H9 (cell line): ENCODE data around the gene CLIP4. TPM values are rescaled to one million over a fixed set of nuclear protein-coding genes. Genes with fewer than 3 reads are reported as not detected.

Experiments
- DNase-seq: peaks from one replicate; pipeline ENCODE4 v3.0.0-alpha.2; 2017
- H2AFZ ChIP-seq: one replicate; pipeline ENCODE4 v1.6.1; 2013; ENCODE audit warnings: mild to moderate bottlenecking, low read length, control low read depth, moderate library complexity
- H2AK5ac ChIP-seq: 2 replicates; pipeline ENCODE4 v1.6.1; 2013; ENCODE audit warnings: low read length, control low read depth, mixed read lengths; ENCODE audit not compliant: insufficient read length
- H2BK120ac ChIP-seq: one replicate; pipeline ENCODE4 v1.6.1; 2013; ENCODE audit warnings: low read depth, mild to moderate bottlenecking, low read length, control low read depth, inconsistent platforms; ENCODE audit not compliant: poor library complexity, severe bottlenecking
- H2BK12ac ChIP-seq: 2 replicates; pipeline ENCODE4 v1.6.1; 2013; ENCODE audit warnings: low read length, control low read depth, mixed read lengths, low read depth; ENCODE audit not compliant: insufficient read length
- H2BK15ac ChIP-seq: 2 replicates; pipeline ENCODE4 v1.6.1; 2013; ENCODE audit warnings: low read depth, low read length, control low read depth
- H2BK20ac ChIP-seq: one replicate; pipeline ENCODE4 v1.6.1; 2013; ENCODE audit warnings: low read depth, mild to moderate bottlenecking, low read length, control low read depth, inconsistent platforms; ENCODE audit not compliant: poor library complexity, severe bottlenecking
- H2BK5ac ChIP-seq: 2 replicates; pipeline ENCODE4 v1.6.1; 2013; ENCODE audit warnings: low read length, control low read depth, mixed read lengths; ENCODE audit not compliant: insufficient read length
- H3K14ac ChIP-seq: 2 replicates; pipeline ENCODE4 v1.6.1; 2013; ENCODE audit warnings: low read length, control low read depth; ENCODE audit not compliant: insufficient read depth
- H3K18ac ChIP-seq: 2 replicates; pipeline ENCODE4 v1.6.1; 2013; ENCODE audit warnings: low read depth, mild to moderate bottlenecking, mixed read lengths, low read length, control low read depth; ENCODE audit not compliant: insufficient read length
- H3K23ac ChIP-seq: 2 replicates; pipeline ENCODE4 v1.6.1; 2013; ENCODE audit warnings: low read length, control low read depth, mixed read lengths, low read depth; ENCODE audit not compliant: insufficient read length
- H3K23me2 ChIP-seq: 2 replicates; pipeline ENCODE4 v1.6.1; 2013; ENCODE audit warnings: low read depth, mild to moderate bottlenecking, mixed read lengths, low read length, control low read depth; ENCODE audit not compliant: insufficient read length, poor library complexity, severe bottlenecking
- H3K27ac ChIP-seq: 2 replicates; pipeline ENCODE4 v1.5.1; 2013; ENCODE audit warnings: low read length, control low read depth, mixed read lengths, low read depth; ENCODE audit not compliant: insufficient read length
- H3K27me3 ChIP-seq: 2 replicates; pipeline ENCODE4 v1.6.1; 2013; ENCODE audit warnings: low read length, control low read depth, inconsistent platforms; ENCODE audit not compliant: insufficient read depth
- H3K4ac ChIP-seq: 2 replicates; pipeline ENCODE4 v1.6.1; 2013; ENCODE audit warnings: low read depth, mild to moderate bottlenecking, control low read depth, inconsistent platforms, low read length, moderate library complexity
- H3K4me1 ChIP-seq: 2 replicates; pipeline ENCODE4 v1.6.1; 2013; ENCODE audit warnings: low read length, control low read depth, inconsistent platforms; ENCODE audit not compliant: insufficient read depth
- H3K4me2 ChIP-seq: 2 replicates; pipeline ENCODE4 v1.6.1; 2013; ENCODE audit warnings: low read length, control low read depth, mixed read lengths; ENCODE audit not compliant: insufficient read length, insufficient read depth
- H3K56ac ChIP-seq: 2 replicates; pipeline ENCODE4 v1.6.1; 2013; ENCODE audit warnings: low read depth, mild to moderate bottlenecking, mixed read lengths, low read length, control low read depth; ENCODE audit not compliant: insufficient read length
- H3K79me1 ChIP-seq: 2 replicates; pipeline ENCODE4 v1.6.1; 2013; ENCODE audit warnings: low read depth, mild to moderate bottlenecking, moderate library complexity, low read length, control low read depth, inconsistent platforms; ENCODE audit not compliant: insufficient read depth, poor library complexity, severe bottlenecking
- H3K79me2 ChIP-seq: 2 replicates; pipeline ENCODE4 v1.6.1; 2013; ENCODE audit warnings: low read length, control low read depth, inconsistent platforms; ENCODE audit not compliant: insufficient read depth
- H3K9ac ChIP-seq: 2 replicates; pipeline ENCODE4 v1.6.1; 2013; ENCODE audit warnings: low read length, control low read depth, mixed read lengths; ENCODE audit not compliant: insufficient read length; ENCODE audit errors: extremely low read depth
- H3K9me3 ChIP-seq: one replicate; pipeline ENCODE4 v1.6.1; 2013; ENCODE audit warnings: low read depth, low read length, inconsistent platforms; ENCODE audit not compliant: control insufficient read depth
- H3T11ph ChIP-seq: one replicate; pipeline ENCODE4 v1.6.1; 2013; ENCODE audit warnings: mild to moderate bottlenecking, low read length, control low read depth, inconsistent platforms
- H4K20me1 ChIP-seq: one replicate; pipeline ENCODE4 v1.6.1; 2013; ENCODE audit not compliant: control insufficient read depth, insufficient read length, insufficient read depth
- H4K5ac ChIP-seq: 2 replicates; pipeline ENCODE4 v1.6.1; 2013; ENCODE audit warnings: low read depth, mild to moderate bottlenecking, mixed read lengths, low read length, control low read depth; ENCODE audit not compliant: insufficient read length
- H4K8ac ChIP-seq: replicated peaks from 2 replicates; pipeline ENCODE4 v1.6.1; 2013; ENCODE audit warnings: low read length, control low read depth, mixed read lengths, low read depth; ENCODE audit not compliant: insufficient read length
- H4K91ac ChIP-seq: 2 replicates; pipeline ENCODE4 v1.6.1; 2013; ENCODE audit warnings: low read depth, mild to moderate bottlenecking, moderate library complexity, mixed read lengths, low read length, control low read depth; ENCODE audit not compliant: insufficient read length
- H3K27ac Mint-ChIP-seq, 3 experiments: 2 replicates in 2 of 3; 3 replicates in 1 of 3; pipeline ENCODE4 v1.8.0; 2020 to 2021; ENCODE audit warnings: mixed read lengths in 3 of 3, mild to moderate bottlenecking in 1 of 3, moderate library complexity in 1 of 3
- H3K27me3 Mint-ChIP-seq: 2 replicates; pipeline ENCODE4 v1.8.0; 2021; ENCODE audit warnings: low read depth, mild to moderate bottlenecking, moderate library complexity, mixed read lengths
- H3K36me3 Mint-ChIP-seq, 3 experiments: 2 replicates in 2 of 3; 3 replicates in 1 of 3; pipeline ENCODE4 v1.8.0; 2020 to 2021; ENCODE audit warnings: low read depth in 3 of 3, mixed read lengths in 3 of 3; ENCODE audit not compliant: insufficient read depth in 1 of 3
- H3K4me1 Mint-ChIP-seq, 2 experiments: 2 replicates each; pipeline ENCODE4 v1.8.0; 2020; ENCODE audit warnings: mixed read lengths in 2 of 2
- H3K4me3 Mint-ChIP-seq, 2 experiments: 2 replicates in 1 of 2; 3 replicates in 1 of 2; pipeline ENCODE4 v1.8.0; 2020 to 2021; ENCODE audit warnings: mild to moderate bottlenecking in 2 of 2, mixed read lengths in 2 of 2, moderate library complexity in 1 of 2
- H3K9me3 Mint-ChIP-seq, 2 experiments: 2 replicates in 1 of 2; 3 replicates in 1 of 2; pipeline ENCODE4 v1.8.0; 2020; ENCODE audit warnings: mild to moderate bottlenecking in 2 of 2, mixed read lengths in 2 of 2, moderate library complexity in 1 of 2
- CTCF ChIP-seq: fragments of 200-600 bp; sonication (generic); conservative IDR thresholded peaks from 3 replicates; pipeline ENCODE4 v1.8.0; 2021; ENCODE audit warnings: antibody characterized with exemption, mild to moderate bottlenecking
- WGBS: extraction: QIAGEN DNeasy Blood & Tissue Kit; methylation state at CpG from one replicate; pipeline ENCODE4 v1.1.7; 2013; ENCODE audit warnings: missing lambda C conversion rate, low lambda C conversion rate, mixed read lengths; ENCODE audit not compliant: insufficient read length; ENCODE audit errors: extremely low coverage; 5-methylcytosine and 5-hydroxymethylcytosine counted together
- total RNA-seq: library from RNA; stranded (reverse); gene quantifications from 2 replicates; pipeline ENCODE4 v1.2.1, GENCODE V29; 2021

Gene CLIP4
- total RNA-seq, 1 experiment from 2014 or later = 0.66 TPM

GRCh38 chr2:29192526-29192925 lies 77.3 kb downstream of the CLIP4 start:
- Histone ChIP-seq H2AFZ (no peak overlapping the region), H4K20me1 (no peaks in the 10 kb centered on the region), H3K4me2 (no peak overlapping the region), H2BK15ac (no peak overlapping the region), H2BK12ac (no peak overlapping the region), H3K27ac (no peak overlapping the region), H3K14ac (no peak overlapping the region), H2BK120ac (no peak overlapping the region), H3K79me1 (no peaks in the 10 kb centered on the region), H4K91ac (no peak overlapping the region), H3K9me3 (no peaks in the 10 kb centered on the region), H3K18ac (no peak overlapping the region), H3K27me3 (no peaks in the 10 kb centered on the region), H3K23ac (no peak overlapping the region), H3K23me2 (no peaks in the 10 kb centered on the region), H2BK20ac (no peak overlapping the region), H3K9ac (no peak overlapping the region), H3K79me2 (no peaks in the 10 kb centered on the region), H3K56ac (no peak overlapping the region), H4K8ac (no peak overlapping the region), H4K5ac (no peak overlapping the region), H3K4me1 (no peaks in the 10 kb centered on the region), H2AK5ac (no peak overlapping the region), H3K4ac (no peak overlapping the region), H2BK5ac (no peak overlapping the region), H3T11ph (no peak overlapping the region)
- 0 out of 4 replicates have a peak, but pooled peaks cover 0 to 2% of the 10 kb centered on the region in 2 experiments for H3K4me1 Mint-ChIP-seq
- peaks cover 2 to 6% of the 10 kb centered on the region in 2 experiments for H3K9me3 Mint-ChIP-seq
- H3K4me3 Mint-ChIP-seq = no peak overlapping the region
- no CpG with 5 or more reads among the region's 3 CpGs for WGBS
- H3K27ac Mint-ChIP-seq = no peak overlapping the region
- TF ChIP-seq CTCF = no peak
- H3K36me3 Mint-ChIP-seq = peaks cover 0 to 3% (median 2%) of the 10 kb centered on the region in 3 experiments; a peak in 2 of 7 replicates
- no peak for DNase-seq
- H3K27me3 Mint-ChIP-seq = peaks cover 6% of the 10 kb centered on the region
